Stimulated activated CD4-positive, alpha-beta T cell treated with anti-CD3 and anti-CD28 coated beads, Interleukin-1b, Interleukin-23, amount 100 ng/mL, for 24 hours (primary cell): ENCODE measurements around the gene CACNA1A.
"Not testable (repeated sequence)": the region's sequence is repeated elsewhere in the genome, so short reads cannot be mapped to it uniquely, and the experiment has no call there.

Source experiments
- DNase-seq, 4 experiments: peaks; one replicate each; pipeline ENCODE4 v3.0.0-alpha.2; 2020; ENCODE audit warnings: low read depth in 4 of 4, low spot score in 1 of 4

CACNA1A gene

GRCh38 chr19:13169769-13170168, 336.5 kb downstream of the CACNA1A start:
- no peak for DNase-seq

DNA sequence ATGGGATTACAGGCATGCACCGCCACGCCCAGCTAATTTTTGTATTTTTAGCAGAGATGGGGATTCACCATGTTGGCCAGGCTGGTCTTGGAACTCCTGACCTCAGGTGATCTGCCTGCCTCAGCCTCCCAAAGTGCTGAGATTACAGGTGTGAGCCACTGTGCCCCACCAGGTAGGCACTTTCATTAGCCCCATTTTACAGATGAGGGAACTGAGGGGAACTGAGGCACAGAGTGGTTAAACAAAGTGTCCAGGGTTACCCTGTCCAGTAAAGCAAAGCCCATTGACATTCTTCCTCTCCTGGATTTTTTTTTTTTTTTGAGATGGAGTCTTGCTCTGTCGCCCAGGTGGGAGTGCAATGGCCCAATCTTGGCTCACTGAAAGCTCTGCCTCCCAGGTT, 340.1 kb downstream of the CACNA1A start:
- not testable (repeated sequence) for DNase-seq

DNA sequence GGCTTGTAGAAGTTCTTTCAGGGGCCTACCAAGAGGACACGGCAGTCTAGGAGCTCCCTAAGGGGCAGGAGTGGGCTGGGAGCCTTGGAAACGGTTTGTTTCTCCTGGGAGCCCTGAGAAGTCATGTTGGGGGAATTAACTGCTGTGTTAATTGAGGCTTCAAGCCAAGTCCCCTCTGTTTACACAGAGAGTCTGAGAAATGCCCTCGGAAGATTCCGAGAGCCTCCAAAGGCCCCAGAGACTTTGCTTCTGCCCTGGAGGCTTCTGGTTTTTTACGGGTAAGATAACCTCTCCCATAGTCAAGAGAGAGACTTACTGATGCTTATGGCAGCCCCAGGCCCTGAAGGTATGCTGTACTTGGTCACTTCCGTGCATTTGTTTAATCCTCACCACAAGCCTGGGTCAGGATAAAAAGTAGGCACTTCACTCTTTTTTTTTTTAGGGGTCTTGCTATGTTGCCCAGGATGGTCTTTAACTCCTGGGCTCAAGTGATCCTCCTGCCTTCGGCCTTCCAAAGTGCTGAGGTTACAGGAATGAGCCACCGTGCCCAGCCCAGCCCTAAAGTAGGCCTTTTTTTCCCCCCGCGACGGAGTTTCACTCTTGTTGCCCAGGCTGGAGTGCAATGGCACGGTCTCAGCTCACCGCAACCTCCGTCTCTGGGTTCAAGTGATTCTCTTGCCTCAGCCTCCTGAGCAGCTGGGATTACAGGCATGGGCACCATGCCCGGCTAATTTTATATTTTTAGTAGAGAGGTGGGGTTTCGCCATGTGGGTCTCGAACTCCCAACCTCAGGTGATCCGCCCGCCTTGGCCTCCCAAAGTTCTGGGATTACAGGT, 340.9 kb downstream of the CACNA1A start:
- DNase-seq = no peak

DNA sequence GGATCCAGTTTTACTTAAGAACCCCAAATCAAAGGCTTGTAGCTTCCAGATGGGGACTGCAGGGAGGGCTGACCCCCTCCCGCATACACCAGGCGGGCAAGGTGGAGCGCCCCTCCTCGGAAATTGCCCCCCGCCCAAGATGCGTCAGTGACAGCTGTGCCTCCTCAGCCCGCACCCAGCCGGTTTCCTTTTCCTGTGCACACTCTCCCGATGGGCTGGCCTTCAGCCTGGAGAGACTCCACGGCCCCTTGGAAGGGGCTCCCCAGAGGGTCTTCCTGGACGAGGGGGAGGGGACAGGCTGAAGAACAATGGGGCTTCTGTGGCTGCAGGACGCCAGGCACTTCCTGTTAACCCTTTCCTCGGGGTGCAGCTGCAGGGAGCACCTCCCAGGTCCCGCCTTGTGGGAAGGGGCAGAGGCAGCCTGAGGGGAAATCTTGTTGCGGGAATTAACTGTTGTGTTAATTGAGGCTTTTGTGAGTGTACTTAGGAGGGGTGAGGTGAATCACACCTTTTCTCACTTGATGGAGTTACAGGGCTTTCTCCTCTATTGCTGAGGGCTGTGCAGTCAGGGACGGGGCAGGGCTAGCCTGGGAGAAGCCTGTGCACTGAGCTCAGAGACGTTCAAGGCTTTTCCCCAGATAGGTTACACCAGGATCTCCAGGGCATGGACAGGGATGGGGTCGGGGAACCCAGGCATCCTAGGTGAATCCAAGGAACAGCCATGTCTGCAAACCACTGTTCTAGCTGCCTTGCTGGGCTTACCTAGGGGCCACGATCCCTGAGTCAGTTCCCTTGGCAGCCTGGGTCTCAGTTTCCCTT, 341.7 kb downstream of the CACNA1A start:
- DNase-seq = no peak

DNA sequence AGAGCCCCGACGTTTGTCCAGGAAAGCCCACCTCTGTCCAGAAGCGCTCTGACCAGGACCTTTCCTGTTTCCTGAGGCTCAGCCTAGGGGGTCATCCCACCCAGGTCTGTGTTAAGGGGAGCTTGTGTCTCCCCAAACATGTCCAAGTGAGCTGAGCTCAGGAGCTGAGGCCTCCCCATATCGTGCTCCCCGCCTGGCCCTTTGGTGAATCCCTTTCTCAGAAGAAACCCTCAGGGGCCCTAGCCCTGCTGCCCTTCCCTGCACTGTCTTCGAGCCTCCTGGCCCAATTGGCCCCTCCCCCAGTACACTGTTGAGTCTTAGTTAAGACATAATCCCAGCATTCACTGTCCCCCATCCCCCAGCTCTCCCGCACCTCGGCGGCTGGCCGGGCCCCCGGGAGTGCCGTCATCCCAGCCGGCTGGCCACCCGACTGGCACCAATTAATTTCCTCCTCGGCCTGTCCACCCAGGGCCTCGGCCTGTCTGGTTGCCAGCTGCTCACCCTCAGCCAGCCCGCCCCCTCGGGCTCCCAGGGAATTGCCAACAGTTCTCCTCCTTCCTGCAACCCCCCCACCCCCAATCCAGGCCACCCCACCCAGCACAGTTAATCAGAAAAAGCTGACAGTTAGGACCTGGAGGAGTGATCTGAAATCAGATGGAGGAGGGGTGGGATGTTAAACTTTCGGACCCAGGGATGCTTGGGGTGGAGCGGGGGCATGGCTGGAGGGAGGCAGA, 342.5 kb downstream of the CACNA1A start:
- DNase-seq = no peak

DNA sequence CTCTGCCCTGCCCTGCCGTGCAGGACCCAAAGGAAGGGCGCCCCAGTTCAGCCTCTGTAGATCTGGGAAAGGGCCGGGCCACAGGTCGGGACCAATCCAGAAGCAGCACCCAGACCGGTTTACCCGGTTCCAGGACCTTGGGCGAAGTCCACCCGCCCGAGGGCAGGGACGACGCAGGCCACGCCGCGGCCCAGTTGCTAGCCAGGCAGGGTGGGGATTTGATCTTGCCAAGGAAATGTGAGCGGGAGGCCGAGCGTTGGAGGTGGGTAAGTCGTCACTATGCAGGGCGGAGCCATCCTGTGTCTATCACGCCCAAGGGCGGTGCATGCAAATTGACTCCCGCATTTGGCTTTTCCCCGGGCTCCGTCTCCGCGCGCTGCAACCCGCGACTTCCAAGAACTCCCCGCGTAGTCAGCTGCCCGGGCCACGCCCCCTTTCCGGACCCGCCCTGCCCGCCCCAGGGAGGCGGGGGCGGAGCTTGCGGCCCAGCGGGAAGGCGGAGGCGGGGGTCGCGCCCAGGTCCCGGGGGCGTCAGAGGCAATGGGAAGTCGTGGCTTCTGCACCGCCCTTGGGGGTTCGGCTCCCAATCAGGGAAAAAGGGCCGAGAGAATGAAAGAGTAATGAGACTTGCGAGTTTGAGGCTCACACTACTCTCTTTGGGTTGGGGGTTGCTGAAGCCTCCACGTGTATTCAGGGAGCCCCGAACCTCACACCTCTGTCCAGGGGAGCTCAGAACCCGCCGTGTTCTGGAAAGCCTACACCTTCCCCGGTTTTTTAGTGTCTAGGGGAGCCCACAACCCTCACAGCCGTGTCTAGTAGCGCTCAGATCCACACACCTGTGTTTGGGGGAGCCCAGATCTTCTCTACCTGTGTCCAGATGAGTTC, 343.3 kb downstream of the CACNA1A start:
- peak; percentile 61 to 90 (median 74) for DNase-seq

DNA sequence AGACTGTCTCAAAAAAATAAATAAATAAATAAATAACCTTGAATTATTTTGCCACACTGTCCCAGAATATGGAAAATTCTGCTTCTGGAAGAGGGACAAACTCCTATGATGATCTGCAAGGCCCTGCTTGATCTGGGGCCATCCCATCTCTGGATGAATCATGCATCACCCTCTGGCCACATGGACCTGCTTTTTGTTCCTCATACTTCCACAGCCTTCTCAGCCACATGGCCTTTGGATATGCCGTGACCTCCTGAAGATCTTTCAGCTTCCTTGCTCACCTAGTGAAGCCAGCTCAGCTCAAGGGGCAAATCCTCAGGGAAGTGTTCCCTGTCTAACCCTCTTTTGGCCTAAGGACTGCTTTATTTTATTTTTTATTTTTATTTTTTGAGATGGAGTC, 345.7 kb downstream of the CACNA1A start:
- DNase-seq = no peak

GRCh38 chr19:13159713-13160112, 346.6 kb downstream of the CACNA1A start:
- no peak for DNase-seq
